PFSK-1 (cell line): ENCODE data around the gene BPIFB2.

Experiments
- FOXP2 ChIP-seq: optimal IDR thresholded peaks from 2 replicates; pipeline ENCODE3; 2011; ENCODE audit warnings: borderline replicate concordance, control low read depth, inconsistent platforms; ENCODE audit not compliant: insufficient read depth; ENCODE audit errors: extremely low read length, extremely low read depth
- POLR2AphosphoS5 ChIP-seq: IDR thresholded peaks from 2 replicates; pipeline ENCODE4 v1.6.1; 2012; ENCODE audit warnings: low read depth, mild to moderate bottlenecking, control low read depth, low read length, moderate library complexity
- REST ChIP-seq, 2 experiments: IDR thresholded peaks; 2 replicates each; pipeline versions ENCODE4 v1.6.1 to v1.8.0; 2011 to 2012; ENCODE audit warnings: low read depth in 2 of 2, low read length in 2 of 2, control low read depth in 1 of 2, inconsistent platforms in 1 of 2, mild to moderate bottlenecking in 1 of 2, moderate library complexity in 1 of 2; ENCODE audit not compliant: insufficient read depth in 1 of 2
- SIN3A ChIP-seq: IDR thresholded peaks from 2 replicates; pipeline ENCODE4 v1.6.1; 2012; ENCODE audit warnings: mild to moderate bottlenecking, low read length, moderate library complexity, borderline replicate concordance; ENCODE audit not compliant: insufficient read depth
- TAF1 ChIP-seq: IDR thresholded peaks from 2 replicates; pipeline ENCODE4 v1.6.1; 2012; ENCODE audit warnings: low read length, control low read depth, borderline replicate concordance; ENCODE audit not compliant: insufficient read depth

DNA sequence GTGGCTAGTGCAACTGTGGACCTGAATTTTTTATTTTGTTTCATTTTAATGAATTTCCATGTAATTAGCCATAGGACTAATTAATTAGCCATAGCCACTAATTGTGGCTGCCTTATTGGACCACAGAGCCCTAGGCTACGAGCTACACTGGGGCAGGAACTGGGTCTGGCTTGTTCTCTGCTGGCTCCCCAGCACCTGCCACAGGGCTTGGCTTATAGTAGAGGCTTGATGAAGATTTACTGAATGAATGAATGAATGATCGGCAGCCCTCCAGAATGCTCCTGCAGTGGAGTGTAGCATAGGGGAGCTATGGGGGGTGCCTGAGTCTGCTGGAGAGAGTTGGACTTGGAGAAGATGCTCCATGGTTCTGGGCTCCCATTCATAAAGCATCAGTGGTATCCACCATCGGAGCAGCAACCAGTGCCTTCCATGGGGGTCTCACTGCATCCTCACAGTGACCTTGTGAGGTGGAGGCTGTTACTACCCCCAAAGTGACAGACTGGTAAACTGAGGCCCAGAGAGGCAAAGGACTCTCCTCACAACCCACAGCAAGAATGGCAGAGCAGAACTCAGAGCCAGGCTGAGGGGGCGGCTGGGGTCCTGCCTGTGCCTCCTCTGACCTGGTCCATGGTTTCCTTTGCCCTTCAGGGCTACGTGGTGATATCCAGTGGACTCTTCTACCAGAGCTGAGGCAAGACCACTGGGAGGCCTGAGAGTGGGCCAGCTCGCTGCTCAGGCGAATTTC is 15.4 kb downstream of the BPIFB2 start:
- no peak for TF ChIP-seq TAF1
- TF ChIP-seq POLR2AphosphoS5: no peak
- no peak for TF ChIP-seq REST (IDR thresholded peaks at IDR 0.05; ENCODE audit: insufficient read depth in 1 of 2, low read depth in 2 of 2, low read length in 2 of 2)
- no peak for TF ChIP-seq SIN3A
- no peak for TF ChIP-seq FOXP2
